Lower lobe of right lung (tissue), 2 donors: ENCODE measurements around the gene PCLAF. TPM values are rescaled to one million over a fixed set of nuclear protein-coding genes. Genes with fewer than 3 reads are reported as not detected.
A peak's percentile ranks its signal among the peaks of the same experiment; 100 is the strongest.
"Not testable (repeated sequence)": the region's sequence is repeated elsewhere in the genome, so short reads cannot be mapped to it uniquely, and the experiment has no call there.

Experiments used
- ATAC-seq, 2 donors: fragments of 200-7000 bp; cut with Tn5 transposase; one replicate each; pipeline ENCODE4 v1.9.1; 2020 to 2022; ENCODE audit warnings: mild to moderate bottlenecking in 2 of 2, moderate library complexity in 2 of 2
- DNase-seq: peaks from one replicate; pipeline ENCODE4 v3.0.0-alpha.2; 2020
- H3K27ac ChIP-seq: fragments of 200-600 bp; one replicate; pipeline ENCODE4 v1.8.0; 2022
- H3K27me3 ChIP-seq: fragments of 200-600 bp; one replicate; pipeline ENCODE4 v1.8.0; 2022; ENCODE audit warnings: low read depth
- H3K36me3 ChIP-seq: fragments of 200-600 bp; one replicate; pipeline ENCODE4 v1.8.0; 2022; ENCODE audit warnings: mild to moderate bottlenecking
- H3K4me1 ChIP-seq: fragments of 200-600 bp; one replicate; pipeline ENCODE4 v1.8.0; 2022
- H3K4me3 ChIP-seq: fragments of 200-600 bp; one replicate; pipeline ENCODE4 v1.8.0; 2022; ENCODE audit warnings: mild to moderate bottlenecking
- H3K9me3 ChIP-seq: fragments of 200-600 bp; one replicate; pipeline ENCODE4 v1.8.0; 2022
- CTCF ChIP-seq: fragments of 200-600 bp; IDR thresholded peaks from one replicate; pipeline ENCODE4 v1.8.0; 2022; ENCODE audit warnings: antibody characterized with exemption, mild to moderate bottlenecking
- intact Hi-C: fragments of 100-400 bp; cut with DNase I; formaldehyde crosslinking; loops from one replicate; pipeline ENCODE4 v1.11.0; 2022
- total RNA-seq: library from RNA; stranded (reverse); fragmentation: NEBNext Ultra II Directional; extraction: Animal tissue kit (Norgen Biotek cat#: 25700); gene quantifications from one replicate; pipeline ENCODE4 v1.2.1, GENCODE V29; 2021
- donor health status: DM: no; HTN: yes; CAD: no; lungs with severe emphysema.

Gene PCLAF
- total RNA-seq, 1 donor from 2014 or later: 4.5 TPM

GRCh38 chr15:64379216-64379960 lies 1.9 kb downstream of the PCLAF start:
- no peak for TF ChIP-seq CTCF
- Histone ChIP-seq H3K4me3 (no peak overlapping the region), H3K9me3 (no peaks in the 10 kb centered on the region), H3K27ac (no peak overlapping the region), H3K4me1 (peaks cover 6% of the 10 kb centered on the region), H3K27me3 (no peaks in the 10 kb centered on the region), H3K36me3 (no peaks in the 10 kb centered on the region)
- intact Hi-C loops: no loop called here
- ATAC-seq (no peak), DNase-seq (no peak)

GRCh38 chr15:64373360-64373759 lies 7.9 kb downstream of the PCLAF start:
- DNase-seq (no peak), ATAC-seq (no peak)
- Histone ChIP-seq H3K36me3 (no peaks in the 10 kb centered on the region), H3K9me3 (no peaks in the 10 kb centered on the region), H3K27ac (no peak overlapping the region), H3K4me1 (no peaks in the 10 kb centered on the region), H3K27me3 (no peaks in the 10 kb centered on the region), H3K4me3 (no peak overlapping the region)
- TF ChIP-seq CTCF: no peak
- intact Hi-C loops: no loop called here

DNA sequence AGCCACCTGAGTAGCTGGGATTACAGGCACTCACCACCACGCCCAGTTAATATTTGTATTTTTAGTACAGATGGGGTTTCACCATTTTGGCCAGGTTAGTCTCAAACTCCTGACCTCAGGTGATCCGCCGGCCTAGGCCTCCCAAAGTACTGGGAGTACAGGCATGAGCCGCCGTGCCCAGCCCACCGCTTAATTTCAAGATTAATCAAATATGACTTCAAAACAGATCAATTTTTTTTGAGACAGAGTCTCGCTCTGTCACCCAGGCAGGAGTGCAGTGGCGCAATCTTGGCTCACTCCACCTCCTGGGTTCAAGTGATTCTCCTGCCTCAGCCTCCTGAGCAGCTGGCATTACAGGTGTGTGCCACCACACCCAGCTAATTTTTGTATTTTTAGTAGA lies 9.9 kb downstream of the PCLAF start:
- intact Hi-C loops, H3K4me3 ChIP-seq, H3K9me3 ChIP-seq, ATAC-seq, H3K4me1 ChIP-seq, H3K27ac ChIP-seq, H3K36me3 ChIP-seq, H3K27me3 ChIP-seq, DNase-seq: not testable (repeated sequence)

DNA sequence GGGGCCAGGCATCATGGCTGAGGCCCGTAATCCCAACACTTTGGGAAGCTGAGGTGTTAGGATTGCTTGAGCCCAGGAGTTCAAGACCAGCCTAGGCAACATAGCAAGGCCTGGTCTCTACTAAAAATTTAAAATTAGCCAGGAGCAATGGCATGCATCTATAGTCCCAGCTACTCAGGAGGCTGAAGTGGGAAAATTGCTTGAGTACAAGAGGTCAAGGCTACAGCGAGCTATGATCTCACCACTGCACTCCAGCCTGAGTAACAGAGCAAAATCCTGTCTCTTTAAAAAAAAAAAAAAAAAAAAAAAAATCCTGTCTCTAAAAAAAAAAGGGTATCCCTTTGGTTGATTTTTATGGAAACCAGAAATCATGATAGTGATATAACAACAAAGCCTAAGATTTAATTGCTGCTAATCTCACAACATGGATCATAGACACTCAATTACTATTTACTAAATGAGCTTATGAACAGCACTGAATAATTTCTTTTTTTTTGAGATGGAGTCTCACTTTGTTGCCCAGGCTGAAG lies 12.1 kb downstream of the PCLAF start:
- Histone ChIP-seq H3K27ac (no peak overlapping the region), H3K9me3 (no peaks in the 10 kb centered on the region), H3K27me3 (no peaks in the 10 kb centered on the region), H3K4me1 (no peaks in the 10 kb centered on the region), H3K36me3 (no peaks in the 10 kb centered on the region), H3K4me3 (no peak overlapping the region)
- ATAC-seq (no peak), DNase-seq (no peak)
- intact Hi-C loops: no loop called here
- no peak for TF ChIP-seq CTCF

- no peak overlapping the region for H3K27ac ChIP-seq
- no peak overlapping the region for H3K4me3 ChIP-seq
- TF ChIP-seq CTCF: no peak
- intact Hi-C loops: no loop called here
- no peaks in the 10 kb centered on the region for H3K36me3 ChIP-seq
- H3K4me1 ChIP-seq: peaks cover 5% of the 10 kb centered on the region
- no peaks in the 10 kb centered on the region for H3K9me3 ChIP-seq
- ATAC-seq (no peak), DNase-seq (no peak)
- H3K27me3 ChIP-seq: no peaks in the 10 kb centered on the region
Measured at GRCh38 chr15:64361259-64361658, 20.0 kb downstream of the PCLAF start.

GRCh38 chr15:64356710-64357040 lies 24.6 kb downstream of the PCLAF start:
- no peaks in the 10 kb centered on the region for H3K9me3 ChIP-seq
- no peak for DNase-seq
- peak overlapping the region; percentile 84 for H3K4me3 ChIP-seq
- H3K27ac ChIP-seq: peak overlapping the region; percentile 66
- no peaks in the 10 kb centered on the region for H3K27me3 ChIP-seq
- intact Hi-C loops: no loop called here
- H3K36me3 ChIP-seq: no peaks in the 10 kb centered on the region
- H3K4me1 ChIP-seq: peaks cover 18% of the 10 kb centered on the region
- no peak for TF ChIP-seq CTCF
- no peak for ATAC-seq
